H4 (cell line): ENCODE data around the gene BEND5. TPM values are rescaled to one million over a fixed set of nuclear protein-coding genes. Genes with fewer than 3 reads are reported as not detected.

Experiments used
- DNase-seq: peaks from one replicate; pipeline ENCODE4 v3.0.0-alpha.2; 2015; ENCODE audit warnings: low spot score
- total RNA-seq: library from RNA; depleted of rRNA; stranded (reverse); fragments of >200 nt; shearing (Covaris generic); gene quantifications from 2 replicates; pipeline ENCODE4 v1.2.3, GENCODE V29; 2014; rRNA removed

Gene BEND5, protein sequence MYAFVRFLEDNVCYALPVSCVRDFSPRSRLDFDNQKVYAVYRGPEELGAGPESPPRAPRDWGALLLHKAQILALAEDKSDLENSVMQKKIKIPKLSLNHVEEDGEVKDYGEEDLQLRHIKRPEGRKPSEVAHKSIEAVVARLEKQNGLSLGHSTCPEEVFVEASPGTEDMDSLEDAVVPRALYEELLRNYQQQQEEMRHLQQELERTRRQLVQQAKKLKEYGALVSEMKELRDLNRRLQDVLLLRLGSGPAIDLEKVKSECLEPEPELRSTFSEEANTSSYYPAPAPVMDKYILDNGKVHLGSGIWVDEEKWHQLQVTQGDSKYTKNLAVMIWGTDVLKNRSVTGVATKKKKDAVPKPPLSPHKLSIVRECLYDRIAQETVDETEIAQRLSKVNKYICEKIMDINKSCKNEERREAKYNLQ
- total RNA-seq: 0.16 and 1.6 TPM in 2 replicates

DNA sequence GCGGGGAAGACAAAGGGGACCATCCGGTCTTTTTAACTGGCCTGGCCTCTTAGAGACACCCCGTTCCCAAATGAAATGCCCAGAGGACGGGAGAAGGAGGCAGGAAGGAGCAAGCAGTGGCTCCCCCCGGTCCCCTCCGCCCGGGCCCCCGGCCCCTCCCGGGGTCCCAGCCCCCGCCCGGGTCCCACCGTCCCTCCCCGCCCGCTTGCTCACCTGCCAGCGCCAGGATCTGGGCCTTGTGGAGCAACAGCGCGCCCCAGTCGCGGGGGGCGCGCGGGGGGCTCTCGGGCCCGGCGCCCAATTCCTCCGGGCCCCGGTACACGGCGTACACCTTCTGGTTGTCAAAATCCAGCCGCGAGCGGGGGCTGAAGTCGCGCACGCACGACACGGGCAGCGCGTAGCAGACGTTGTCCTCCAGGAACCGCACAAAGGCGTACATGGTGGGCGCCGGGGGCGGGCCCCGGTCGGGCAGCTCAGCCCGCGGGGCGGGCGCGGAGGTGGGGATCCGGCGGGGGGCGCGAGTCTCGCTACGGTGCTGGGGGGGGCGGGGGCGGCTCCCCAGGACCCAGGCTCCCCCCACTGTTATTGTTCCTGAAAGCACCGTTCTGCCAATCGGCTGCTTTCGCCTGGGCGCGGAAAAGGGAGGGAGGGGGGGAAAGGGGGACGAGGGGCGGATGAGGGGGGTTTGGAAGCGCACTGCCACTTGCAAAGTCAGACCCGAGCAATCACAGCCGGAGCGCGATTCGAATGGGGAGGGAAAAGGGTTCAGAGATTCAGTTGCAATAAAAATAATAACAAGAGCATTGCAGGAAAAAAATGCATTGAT, at the start of gene BEND5:
TSS of gene BEND5 (minus strand) at position 499 of the 826 bp plus-strand sequence. CDS start at position 439, 60 bp downstream.
- peak; percentile 14 for DNase-seq

DNA sequence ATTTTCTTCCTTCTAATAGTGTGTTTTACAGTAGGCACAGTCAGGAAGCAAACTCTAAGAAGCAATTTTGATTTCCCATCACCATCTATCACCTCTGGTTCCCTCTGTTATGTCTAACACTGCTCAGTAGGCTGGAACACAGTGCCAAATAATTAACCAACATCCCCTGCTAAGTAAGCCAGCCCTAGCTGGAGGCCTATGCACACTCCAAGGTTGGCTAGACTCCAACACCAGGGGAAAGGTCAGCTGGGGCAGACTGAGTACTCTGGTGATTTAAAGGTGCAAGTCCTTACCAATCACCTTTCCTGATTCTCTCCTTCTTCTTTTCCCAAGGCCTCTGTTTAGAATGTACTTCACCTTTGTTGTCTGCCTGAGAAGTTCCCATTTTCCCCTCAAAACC, 46.5 kb upstream of the BEND5 start:
- no peak for DNase-seq

- DNase-seq: no peak
These were observed 43.8 kb upstream of the BEND5 start for GRCh38 chr1:48820491-48820890.

DNA sequence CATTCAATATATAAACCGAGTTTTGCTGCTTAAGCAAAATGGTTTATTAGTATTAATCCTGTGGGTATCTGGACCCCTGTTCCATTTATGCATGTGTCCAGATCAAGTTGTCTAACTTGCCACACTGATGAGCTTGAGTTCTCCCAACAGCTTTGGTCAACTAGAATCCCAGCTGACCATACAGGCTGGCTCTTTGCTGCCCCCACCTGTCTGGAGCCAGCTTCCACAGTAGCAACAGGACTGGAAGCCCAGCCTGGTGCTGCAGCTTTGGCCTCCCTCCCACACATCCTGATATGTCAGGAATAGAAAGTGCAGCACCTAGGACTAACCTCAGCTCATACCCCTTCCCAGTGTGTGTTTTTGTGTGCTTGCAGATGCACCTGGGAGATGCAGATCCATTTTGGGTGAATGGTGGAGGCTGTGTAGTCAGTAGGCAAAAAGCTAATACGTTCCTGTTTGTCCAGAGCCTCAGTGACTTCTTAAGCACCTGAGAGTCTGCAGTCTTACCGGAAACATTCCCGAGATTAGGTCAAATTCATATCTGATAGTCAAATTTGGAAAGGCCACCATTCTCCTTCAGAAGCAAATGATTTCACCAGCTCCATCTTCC, 40.9 kb upstream of the BEND5 start:
- peak; percentile 27 for DNase-seq

DNA sequence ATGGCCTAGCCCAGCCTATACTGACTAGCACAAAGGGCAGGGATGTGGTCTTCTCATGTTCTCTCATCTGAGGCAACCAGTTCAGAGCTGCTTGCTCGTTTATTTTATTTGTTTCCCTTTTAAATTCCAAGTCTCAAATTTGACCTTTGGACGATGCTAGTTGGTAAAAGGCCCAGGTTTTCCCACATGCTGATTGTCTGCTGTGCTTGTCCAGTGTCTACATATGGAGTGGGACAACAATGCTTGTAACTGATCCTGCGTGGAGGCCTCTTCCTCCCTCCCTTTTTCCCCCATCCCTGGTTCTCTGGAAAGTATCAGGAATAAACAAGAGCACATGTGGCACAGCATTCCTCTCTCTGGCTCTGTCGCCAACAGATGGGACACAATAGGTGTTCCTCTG, 34.0 kb upstream of the BEND5 start:
- no peak for DNase-seq

GRCh38 chr1:48808496-48808895, 31.8 kb upstream of the BEND5 start:
- no peak for DNase-seq

GRCh38 chr1:48807554-48808260, 31.0 kb upstream of the BEND5 start:
- DNase-seq: no peak

- DNase-seq: no peak
These were observed 26.8 kb upstream of the BEND5 start for GRCh38 chr1:48803474-48803873.

DNA sequence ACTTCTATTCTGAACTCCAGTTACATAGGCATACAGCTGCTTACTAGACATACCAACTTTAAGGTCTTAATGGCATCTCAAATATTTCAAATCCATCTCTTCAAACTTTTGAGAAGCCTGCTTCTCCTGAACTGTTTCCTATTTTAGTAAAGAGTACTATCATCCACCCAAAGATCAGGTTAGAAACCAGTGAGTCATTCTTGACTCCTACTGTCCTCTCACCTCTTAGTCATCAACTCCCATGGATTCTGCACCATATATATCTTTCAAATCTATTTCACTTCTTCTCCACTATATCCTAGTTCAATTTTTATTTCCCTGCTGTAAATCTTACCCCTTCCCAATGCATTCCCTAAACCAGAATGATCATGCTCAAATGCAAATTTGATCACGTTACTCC, 18.1 kb upstream of the BEND5 start:
- DNase-seq: no peak

- no peak for DNase-seq
These were observed 17.2 kb upstream of the BEND5 start for GRCh38 chr1:48793863-48794262.

- DNase-seq: no peak
These were observed 16.3 kb upstream of the BEND5 start for GRCh38 chr1:48792961-48793360.

GRCh38 chr1:48790397-48790796, 13.7 kb upstream of the BEND5 start:
- no peak for DNase-seq

GRCh38 chr1:48789903-48790302, 13.2 kb upstream of the BEND5 start:
- DNase-seq: no peak

DNA sequence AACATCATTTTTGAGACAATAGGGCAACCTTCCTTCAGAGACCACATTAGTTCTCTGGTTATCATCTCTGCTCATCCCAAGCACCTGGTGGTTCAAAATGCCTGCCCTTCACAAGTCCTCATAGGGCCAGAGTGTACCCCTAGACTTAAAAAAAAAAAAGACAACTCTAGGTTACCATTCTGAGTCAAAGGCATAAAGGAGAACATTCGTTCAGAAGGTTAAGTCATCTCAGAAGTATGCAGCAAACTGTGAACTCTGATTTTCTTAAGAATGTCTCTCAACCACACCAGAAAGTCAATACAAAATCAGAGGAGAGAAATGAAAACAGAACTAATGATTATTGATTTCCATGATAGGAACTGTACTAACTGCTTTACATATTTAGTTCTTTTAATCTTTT, 9.2 kb upstream of the BEND5 start:
- no peak for DNase-seq

- DNase-seq: no peak
These were observed 7.6 kb upstream of the BEND5 start for GRCh38 chr1:48784301-48784700.

- DNase-seq: no peak
These were observed 666 bp upstream of the BEND5 start for GRCh38 chr1:48777219-48777895.

GRCh38 chr1:48775831-48776392, 779 bp downstream of the BEND5 start:
- no peak for DNase-seq

- no peak for DNase-seq
These were observed 3.6 kb downstream of the BEND5 start for GRCh38 chr1:48773133-48773532.

DNA sequence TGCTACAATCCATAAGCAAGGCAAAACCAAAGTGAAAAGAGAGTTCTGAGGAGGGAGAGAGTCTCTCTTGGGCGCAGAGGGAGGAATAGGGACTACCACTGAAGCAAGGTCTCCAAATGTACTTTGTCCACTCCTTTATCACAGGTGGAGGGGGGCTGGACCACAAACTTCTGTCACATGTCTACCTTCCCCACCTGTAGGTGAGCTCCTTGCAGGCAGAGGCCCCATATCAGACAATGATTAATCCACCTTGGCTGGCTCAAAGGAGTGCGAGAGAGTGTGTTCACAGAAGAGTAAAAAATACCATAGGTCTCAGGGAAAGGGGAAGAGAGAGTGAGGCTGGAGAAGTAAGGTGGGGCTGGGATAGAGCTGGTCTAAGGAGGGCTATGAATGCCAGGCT, 4.5 kb downstream of the BEND5 start:
- no peak for DNase-seq

GRCh38 chr1:48771561-48771960, 5.1 kb downstream of the BEND5 start:
- DNase-seq: no peak

- peak; percentile 74 for DNase-seq
These were observed 8.6 kb downstream of the BEND5 start for GRCh38 chr1:48767975-48768510.
